Measurements from ENCODE around the gene HDAC9. TPM values are rescaled to one million over a fixed set of nuclear protein-coding genes. Genes with fewer than 3 reads are reported as not detected.

The HDAC9 gene
- polyA plus RNA-seq, 1 of the 3 experiments (the other 2 are of a cell fraction): 11.6 TPM

DNA sequence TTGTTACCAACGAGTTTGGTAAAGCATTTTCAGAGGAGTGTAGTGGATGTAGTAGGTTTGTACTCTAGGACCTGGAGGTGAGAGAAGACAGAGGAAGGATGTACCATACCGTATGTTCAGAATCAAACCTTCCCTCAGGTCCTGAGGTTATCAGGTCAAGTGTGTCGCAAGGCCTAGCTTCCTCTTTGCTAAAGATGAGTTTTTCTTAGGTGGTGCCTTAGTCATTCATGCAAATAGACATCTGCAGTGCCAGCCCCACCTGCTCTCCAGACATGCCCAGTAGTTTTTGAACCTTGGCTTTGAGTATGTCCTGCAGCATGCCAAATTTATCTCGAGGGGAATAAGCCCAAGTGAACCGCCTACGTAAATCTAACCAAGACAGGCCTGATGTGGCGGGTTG, 71.3 kb downstream of the HDAC9 start:
- Histone ChIP-seq H3K9me3 (no peaks in the 10 kb centered on the region), H3K79me2 (ENCODE audit: insufficient read depth) (peaks cover 83% of the 10 kb centered on the region), H3F3A (replicated peaks; ENCODE audit: insufficient read depth) (peaks cover 13% of the 10 kb centered on the region), H3K36me3 (replicated peaks in 1 of 2; ENCODE audit: control insufficient read depth in 1 of 2, insufficient read depth in 2 of 2, low read length in 1 of 2) (peaks cover 4 to 14% of the 10 kb centered on the region in 2 experiments), H4K20me1 (ENCODE audit: insufficient read depth) (no peaks in the 10 kb centered on the region), H3K4me1 (ENCODE audit: control insufficient read depth in 1 of 2, insufficient read depth in 2 of 2, low read depth in 1 of 2, low read length in 1 of 2) (peaks cover 10 to 13% of the 10 kb centered on the region in 2 experiments; a peak in 3 of 4 replicates), H3K9ac (no peak overlapping the region), H3K4me2 (no peak overlapping the region), H3K27me3 (ENCODE audit: insufficient read depth) (no peaks in the 10 kb centered on the region), H3K4me3 (ENCODE audit: low read depth in 2 of 2, low read length in 1 of 2) (no peak overlapping the region), H3K27ac (ENCODE audit: low read depth in 2 of 2, low read length in 1 of 2) (no peak overlapping the region), H2AFZ (ENCODE audit: low read depth) (no peak overlapping the region), H3K9me2 (no peaks in the 10 kb centered on the region)
- ChIA-PET CTCF (interaction anchor here (0.9 to 21.6 kb wide), 5 partner anchors 24 to 218 kb away, joined by 3 to 495 read pairs (median 33); no protein-coding TSS in a partner anchor), POLR2A (no interaction called here)
- DNase-seq: no peak
- WGBS (ENCODE audit: low lambda C conversion rate): 93% methylated on average over 7 of the region's 7 CpGs
- TF ChIP-seq FOSL2 (IDR thresholded peaks at IDR 0.05; ENCODE audit: borderline replicate concordance, low read depth): no peak
- TF ChIP-seq MEF2A (IDR thresholded peaks at IDR 0.05; ENCODE audit: borderline replicate concordance, low read depth): no peak
- TF ChIP-seq USF1 (IDR thresholded peaks at IDR 0.05; ENCODE audit: borderline replicate concordance, low read depth): no peak
- TF ChIP-seq CHD2 (IDR thresholded peaks at IDR 0.05; ENCODE audit: low read length, partially characterized antibody): no peak
- TF ChIP-seq NRF1 (IDR thresholded peaks at IDR 0.05; ENCODE audit: low read depth, low read length): no peak
- TF ChIP-seq EZH2phosphoT487 (IDR thresholded peaks at IDR 0.05; ENCODE audit: borderline replicate concordance, low read depth): no peak
- TF ChIP-seq REST (IDR thresholded peaks at IDR 0.05; ENCODE audit: low read depth, low read length): no peak
- no peak for TF ChIP-seq YY1 (IDR thresholded peaks at IDR 0.05; ENCODE audit: low read depth)
- no peak for TF ChIP-seq FOXJ3 (CRISPR knock-in tag; IDR thresholded peaks at IDR 0.05)
- no peak for TF ChIP-seq RXRA (IDR thresholded peaks at IDR 0.05; ENCODE audit: borderline replicate concordance, low read depth)
- TF ChIP-seq MXI1 (IDR thresholded peaks at IDR 0.05; ENCODE audit: low read depth, low read length): no peak
- TF ChIP-seq, protein P1, sequence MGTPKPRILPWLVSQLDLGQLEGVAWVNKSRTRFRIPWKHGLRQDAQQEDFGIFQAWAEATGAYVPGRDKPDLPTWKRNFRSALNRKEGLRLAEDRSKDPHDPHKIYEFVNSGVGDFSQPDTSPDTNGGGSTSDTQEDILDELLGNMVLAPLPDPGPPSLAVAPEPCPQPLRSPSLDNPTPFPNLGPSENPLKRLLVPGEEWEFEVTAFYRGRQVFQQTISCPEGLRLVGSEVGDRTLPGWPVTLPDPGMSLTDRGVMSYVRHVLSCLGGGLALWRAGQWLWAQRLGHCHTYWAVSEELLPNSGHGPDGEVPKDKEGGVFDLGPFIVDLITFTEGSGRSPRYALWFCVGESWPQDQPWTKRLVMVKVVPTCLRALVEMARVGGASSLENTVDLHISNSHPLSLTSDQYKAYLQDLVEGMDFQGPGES (IDR thresholded peaks at IDR 0.05; ENCODE audit: low read depth, low read length): no peak
- TF ChIP-seq NFIC (IDR thresholded peaks at IDR 0.05; ENCODE audit: borderline replicate concordance): no peak
- no peak for TF ChIP-seq RCOR1 (IDR thresholded peaks at IDR 0.05; ENCODE audit: low read length)
- no peak for TF ChIP-seq EP300 (IDR thresholded peaks at IDR 0.05; ENCODE audit: borderline replicate concordance in 1 of 2, low read depth in 1 of 2, low read length in 1 of 2)
- TF ChIP-seq, protein P2, sequence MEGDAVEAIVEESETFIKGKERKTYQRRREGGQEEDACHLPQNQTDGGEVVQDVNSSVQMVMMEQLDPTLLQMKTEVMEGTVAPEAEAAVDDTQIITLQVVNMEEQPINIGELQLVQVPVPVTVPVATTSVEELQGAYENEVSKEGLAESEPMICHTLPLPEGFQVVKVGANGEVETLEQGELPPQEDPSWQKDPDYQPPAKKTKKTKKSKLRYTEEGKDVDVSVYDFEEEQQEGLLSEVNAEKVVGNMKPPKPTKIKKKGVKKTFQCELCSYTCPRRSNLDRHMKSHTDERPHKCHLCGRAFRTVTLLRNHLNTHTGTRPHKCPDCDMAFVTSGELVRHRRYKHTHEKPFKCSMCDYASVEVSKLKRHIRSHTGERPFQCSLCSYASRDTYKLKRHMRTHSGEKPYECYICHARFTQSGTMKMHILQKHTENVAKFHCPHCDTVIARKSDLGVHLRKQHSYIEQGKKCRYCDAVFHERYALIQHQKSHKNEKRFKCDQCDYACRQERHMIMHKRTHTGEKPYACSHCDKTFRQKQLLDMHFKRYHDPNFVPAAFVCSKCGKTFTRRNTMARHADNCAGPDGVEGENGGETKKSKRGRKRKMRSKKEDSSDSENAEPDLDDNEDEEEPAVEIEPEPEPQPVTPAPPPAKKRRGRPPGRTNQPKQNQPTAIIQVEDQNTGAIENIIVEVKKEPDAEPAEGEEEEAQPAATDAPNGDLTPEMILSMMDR (IDR thresholded peaks at IDR 0.05): no peak
- TF ChIP-seq TEAD4 (IDR thresholded peaks at IDR 0.05; ENCODE audit: borderline replicate concordance, insufficient read depth): no peak
- TF ChIP-seq RAD21 (IDR thresholded peaks at IDR 0.05; ENCODE audit: low read length): no peak

Data from SK-N-SH (cell line).